Colonic mucosa (tissue), 4 donors: ENCODE measurements around the gene POTEG. TPM values are rescaled to one million over a fixed set of nuclear protein-coding genes. Genes with fewer than 3 reads are reported as not detected.
"Not testable (repeated sequence)": the region's sequence is repeated elsewhere in the genome, so short reads cannot be mapped to it uniquely, and the experiment has no call there.

Experiments
- DNase-seq: peaks from one replicate; pipeline ENCODE4 v3.0.0-alpha.2; 2020
- H3K27ac ChIP-seq: fragments of 200-600 bp; one replicate; pipeline ENCODE4 v1.8.0; 2021
- H3K27me3 ChIP-seq: fragments of 200-600 bp; one replicate; pipeline ENCODE4 v1.8.0; 2021
- H3K36me3 ChIP-seq: fragments of 200-600 bp; one replicate; pipeline ENCODE4 v1.8.0; 2021
- H3K4me1 ChIP-seq: fragments of 200-600 bp; one replicate; pipeline ENCODE4 v1.8.0; 2021; ENCODE audit warnings: mild to moderate bottlenecking
- H3K4me3 ChIP-seq: fragments of 200-600 bp; one replicate; pipeline ENCODE4 v1.8.0; 2021
- H3K9ac ChIP-seq, 2 donors: one replicate each; pipeline ENCODE4 v1.7.0; 2013; ENCODE audit warnings: control low read depth in 2 of 2, low read depth in 2 of 2, low read length in 2 of 2
- H3K9me3 ChIP-seq: fragments of 200-600 bp; one replicate; pipeline ENCODE4 v1.8.0; 2021
- intact Hi-C: fragments of 100-400 bp; cut with DNase I; formaldehyde crosslinking; loops from one replicate; pipeline ENCODE4 v1.14.1; 2022
- total RNA-seq, 2 donors: library from RNA; stranded (reverse); fragmentation: NEBNext Ultra II Directional in 1 of 2; extraction: Animal tissue kit (Norgen Biotek cat#: 25700) in 1 of 2; gene quantifications; one replicate each; pipeline ENCODE4 v1.2.1, GENCODE V29; 2021
- donor health status: healthy.
- donor health status: DM: no; HTN: no; CAD: no.
- donor health status: DM: no; HTN: no; CAD: no.

POTEG gene
- total RNA-seq, 2 donors from 2014 or later: not detected

DNA sequence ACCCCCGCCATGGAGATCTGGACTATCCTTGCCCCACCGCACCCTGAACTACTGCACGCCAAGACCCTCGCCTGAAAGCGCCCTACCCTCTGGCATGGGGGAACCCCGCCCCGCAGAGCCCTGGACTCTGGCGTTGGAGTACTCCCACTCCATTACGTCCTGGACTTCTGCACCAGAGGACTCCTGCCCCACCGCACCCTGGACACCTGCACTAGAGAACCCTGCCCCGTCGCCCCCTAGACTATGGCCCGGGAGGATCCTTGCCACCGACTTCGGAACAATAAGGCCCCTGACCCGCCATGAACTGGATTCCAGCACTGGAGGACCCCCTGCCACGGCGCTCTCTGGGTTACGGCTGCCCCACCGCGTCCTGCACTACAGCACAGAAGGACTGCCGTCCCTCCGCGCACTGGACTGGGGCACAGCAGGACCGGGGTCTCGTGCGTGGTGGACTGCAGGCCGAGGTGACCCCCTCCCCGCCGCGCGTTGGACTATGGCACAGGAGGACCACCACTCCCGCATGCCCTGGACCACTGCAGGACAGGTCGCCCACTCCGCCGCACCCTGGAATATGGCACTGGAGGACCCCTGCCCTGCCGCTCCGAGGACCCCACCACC is 72.4 kb downstream of the POTEG start:
- H3K9ac ChIP-seq, H3K27me3 ChIP-seq, H3K4me3 ChIP-seq, DNase-seq, intact Hi-C loops, H3K9me3 ChIP-seq, H3K4me1 ChIP-seq, H3K36me3 ChIP-seq, H3K27ac ChIP-seq: not testable (repeated sequence)

DNA sequence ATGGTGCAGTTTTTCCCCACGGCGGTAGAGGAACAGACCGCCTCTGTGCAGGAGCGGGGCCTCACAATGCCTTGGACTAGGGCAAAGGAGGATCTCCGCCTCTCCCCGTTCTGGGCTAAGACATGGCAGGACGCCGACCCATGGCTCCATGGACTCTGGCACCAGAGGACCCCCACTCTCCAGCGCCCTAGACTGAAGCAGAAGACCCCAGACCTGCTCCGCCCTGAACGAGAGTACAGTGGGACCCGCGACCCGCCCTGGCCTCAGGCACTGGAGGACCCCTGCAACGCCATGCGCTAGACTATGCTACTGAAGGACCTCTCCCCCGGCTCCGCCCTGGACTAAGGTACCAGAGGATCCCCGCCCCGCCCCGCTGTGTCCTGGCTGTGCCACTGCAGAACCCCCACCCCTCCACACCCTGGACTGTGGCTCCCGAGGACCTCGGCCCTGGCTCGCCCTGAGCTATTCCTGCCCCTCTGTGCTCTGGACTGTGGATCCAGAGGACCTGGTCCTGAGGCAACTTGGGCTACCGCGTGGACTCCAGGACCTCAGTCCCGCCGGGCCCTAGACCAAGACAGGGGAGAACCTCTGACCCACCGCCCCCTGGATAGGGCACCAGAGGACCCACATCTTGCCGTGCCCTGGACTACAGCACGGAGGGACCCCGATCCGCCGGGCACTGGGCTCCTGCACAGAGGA is 73.1 kb downstream of the POTEG start:
- H3K4me1 ChIP-seq, H3K9ac ChIP-seq, H3K27me3 ChIP-seq, DNase-seq, H3K4me3 ChIP-seq, H3K27ac ChIP-seq, H3K36me3 ChIP-seq, intact Hi-C loops, H3K9me3 ChIP-seq: not testable (repeated sequence)
